Occipital lobe (tissue), 2 donors: ENCODE data around the gene CRK. TPM values are rescaled to one million over a fixed set of nuclear protein-coding genes. Genes with fewer than 3 reads are reported as not detected.
"Not testable (repeated sequence)": the region's sequence is repeated elsewhere in the genome, so short reads cannot be mapped to it uniquely, and the experiment has no call there.

ENCODE experiments used
- DNase-seq: peaks from one replicate; lab custom pipeline; 2025; lab: John Stamatoyannopoulos, UW
- total RNA-seq: library from RNA; depleted of rRNA; stranded (reverse); fragments of >200 nt; gene quantifications from one replicate; pipeline ENCODE4 v1.2.3, GENCODE V29; 2014

Gene CRK
- total RNA-seq, 1 donor from 2014 or later = 152 TPM

- no peak for DNase-seq
These were observed 65.3 kb downstream of the CRK start for GRCh38 chr17:1390432-1391367.

- DNase-seq = not testable (repeated sequence)
These were observed 68.4 kb downstream of the CRK start for GRCh38 chr17:1387490-1388227.

GRCh38 chr17:1386675-1387190, 69.3 kb downstream of the CRK start:
- DNase-seq = not testable (repeated sequence)

- no peak for DNase-seq
These were observed 69.8 kb downstream of the CRK start for GRCh38 chr17:1386265-1386664.

GRCh38 chr17:1385861-1386260, 70.2 kb downstream of the CRK start:
- no peak for DNase-seq

GRCh38 chr17:1384905-1385435, 71.1 kb downstream of the CRK start:
- DNase-seq = no peak

GRCh38 chr17:1379930-1380313, 76.1 kb downstream of the CRK start:
- DNase-seq = no peak

- no peak for DNase-seq
These were observed 76.7 kb downstream of the CRK start for GRCh38 chr17:1379208-1379929.

- DNase-seq = not testable (repeated sequence)
These were observed 77.6 kb downstream of the CRK start for GRCh38 chr17:1378476-1378860.

- DNase-seq = no peak
These were observed 78.7 kb downstream of the CRK start for GRCh38 chr17:1377334-1377733.

- DNase-seq = no peak
These were observed 80.0 kb downstream of the CRK start for GRCh38 chr17:1376061-1376460.

- DNase-seq = no peak
These were observed 80.4 kb downstream of the CRK start for GRCh38 chr17:1375615-1376014.

- no peak for DNase-seq
These were observed 81.4 kb downstream of the CRK start for GRCh38 chr17:1374431-1375177.

GRCh38 chr17:1373707-1374237, 82.3 kb downstream of the CRK start:
- DNase-seq = no peak

- DNase-seq = no peak
These were observed 83.4 kb downstream of the CRK start for GRCh38 chr17:1372618-1373017.

GRCh38 chr17:1371893-1372590, 84.0 kb downstream of the CRK start:
- DNase-seq = no peak
